MM.1S (cell line): Measurements from ENCODE around the gene CCL1.

Experiments
- CTCF ChIP-seq: fragments of 300-600 bp; sonication (generic); IDR thresholded peaks from 2 replicates; pipeline ENCODE4 v1.5.1; 2016; ENCODE audit warnings: antibody characterized with exemption, low read length, mixed read lengths
- EZH2 ChIP-seq: fragments of 300-600 bp; sonication (generic); optimal IDR thresholded peaks from 2 replicates; pipeline ENCODE3; 2017; ENCODE audit warnings: low read depth, mild to moderate bottlenecking, antibody characterized with exemption, low read length, mixed read lengths
- EZH2phosphoT487 ChIP-seq: fragments of 300-600 bp; sonication (generic); IDR thresholded peaks from 2 replicates; pipeline ENCODE4 v1.6.1; 2018; ENCODE audit warnings: antibody characterized with exemption, low read length

GRCh38 chr17:34397265-34397664 lies 34.2 kb upstream of the CCL1 start:
- TF ChIP-seq CTCF, result peak; percentile 39
- TF ChIP-seq EZH2phosphoT487, result no peak
- no peak for TF ChIP-seq EZH2
